ENCODE measurements around the gene SNRNP200. TPM values are rescaled to one million over a fixed set of nuclear protein-coding genes. Genes with fewer than 3 reads are reported as not detected.

SNRNP200 gene
- polyA plus RNA-seq, 3 donors: 187 to 201 (median 193) TPM

- DNase-seq (ENCODE audit: extremely low read depth in 1 of 11, low read depth in 9 of 11, low spot score in 4 of 11): no peak
Observed at GRCh38 chr2:96241900-96242611, 63.3 kb downstream of the SNRNP200 start.

- no peak for DNase-seq (ENCODE audit: extremely low read depth in 1 of 11, low read depth in 9 of 11, low spot score in 4 of 11)
Observed at GRCh38 chr2:96241227-96241626, 64.1 kb downstream of the SNRNP200 start.

GRCh38 chr2:96240341-96241038 is 64.9 kb downstream of the SNRNP200 start:
- no peak for DNase-seq (ENCODE audit: extremely low read depth in 1 of 11, low read depth in 9 of 11, low spot score in 4 of 11)

GRCh38 chr2:96239745-96240264 is 65.5 kb downstream of the SNRNP200 start:
- DNase-seq (ENCODE audit: extremely low read depth in 1 of 11, low read depth in 9 of 11, low spot score in 4 of 11): no peak

GRCh38 chr2:96239091-96239490 is 66.3 kb downstream of the SNRNP200 start:
- no peak for DNase-seq (ENCODE audit: extremely low read depth in 1 of 11, low read depth in 9 of 11, low spot score in 4 of 11)

- no peak for DNase-seq (ENCODE audit: extremely low read depth in 1 of 11, low read depth in 9 of 11, low spot score in 4 of 11)
Observed at GRCh38 chr2:96238266-96238665, 67.1 kb downstream of the SNRNP200 start.

- DNase-seq (ENCODE audit: extremely low read depth in 1 of 11, low read depth in 9 of 11, low spot score in 4 of 11): no peak
Observed at GRCh38 chr2:96236882-96237281, 68.5 kb downstream of the SNRNP200 start.

- DNase-seq (ENCODE audit: extremely low read depth in 1 of 11, low read depth in 9 of 11, low spot score in 4 of 11): no peak
Observed at GRCh38 chr2:96233880-96234316, 71.4 kb downstream of the SNRNP200 start.

GRCh38 chr2:96233436-96233835 is 71.9 kb downstream of the SNRNP200 start:
- no peak for DNase-seq (ENCODE audit: extremely low read depth in 1 of 11, low read depth in 9 of 11, low spot score in 4 of 11)

GRCh38 chr2:96231316-96231715 is 74.0 kb downstream of the SNRNP200 start:
- no peak for DNase-seq (ENCODE audit: extremely low read depth in 1 of 11, low read depth in 9 of 11, low spot score in 4 of 11)

- no peak for DNase-seq (ENCODE audit: extremely low read depth in 1 of 11, low read depth in 9 of 11, low spot score in 4 of 11)
Observed at GRCh38 chr2:96225016-96225533, 80.3 kb downstream of the SNRNP200 start.

Other genes with a start within 250 kb of the SNRNP200 start
- 1 to 10 TPM; 4.5 to 4.8 (median 4.5) TPM for gene ADRA2B, start 189.0 kb downstream of the SNRNP200 start, polyA plus RNA-seq (ENCODE audit: insufficient read length in 3 of 3)
- under 1 TPM; 0.17 to 0.20 (median 0.20) TPM for gene ASTL, start 167.0 kb downstream of the SNRNP200 start, polyA plus RNA-seq (ENCODE audit: insufficient read length in 3 of 3)
- 1 to 10 TPM; 2.1 to 8.9 (median 2.9) TPM for gene DUSP2, start 160.1 kb downstream of the SNRNP200 start, polyA plus RNA-seq (ENCODE audit: insufficient read length in 3 of 3)
- gene STARD7, start 96.7 kb downstream of the SNRNP200 start, polyA plus RNA-seq (ENCODE audit: insufficient read length in 3 of 3): 100 to 1,000 TPM; 135 to 159 (median 141) TPM
- gene TMEM127, start 39.5 kb downstream of the SNRNP200 start, polyA plus RNA-seq (ENCODE audit: insufficient read length in 3 of 3): 10 to 100 TPM; 38.3 to 44.0 (median 41.2) TPM
- gene CIAO1, start 39.3 kb downstream of the SNRNP200 start, polyA plus RNA-seq (ENCODE audit: insufficient read length in 3 of 3): 10 to 100 TPM; 68.1 to 78.8 (median 70.7) TPM
- 1 to 10 TPM; 3.8 to 5.1 (median 4.4) TPM for gene ITPRIPL1, start 19.8 kb upstream of the SNRNP200 start, polyA plus RNA-seq (ENCODE audit: insufficient read length in 3 of 3)
- 10 to 100 TPM; 16.1 to 23.8 (median 21.8) TPM for gene NCAPH, start 30.2 kb upstream of the SNRNP200 start, polyA plus RNA-seq (ENCODE audit: insufficient read length in 3 of 3)
- 1 to 10 TPM; 4.0 to 5.5 (median 4.8) TPM for gene NEURL3, start 199.8 kb upstream of the SNRNP200 start, polyA plus RNA-seq (ENCODE audit: insufficient read length in 3 of 3)
- gene ARID5A, start 231.2 kb upstream of the SNRNP200 start, polyA plus RNA-seq (ENCODE audit: insufficient read length in 3 of 3): 1 to 10 TPM; 3.6 to 6.0 (median 5.0) TPM